ENCODE results near the gene HSPA4L. TPM values are rescaled to one million over a fixed set of nuclear protein-coding genes. Genes with fewer than 3 reads are reported as not detected.

The HSPA4L gene
- total and polyA plus RNA-seq, 10 of the 15 experiments (the other 5 are each of a cell fraction or from before 2014, with no cell fraction given) = 8.6 to 40.5 (median 21.4) TPM

GRCh38 chr4:127856813-127857447, 74.8 kb downstream of the HSPA4L start (continued):
- TF ChIP-seq, protein P1, sequence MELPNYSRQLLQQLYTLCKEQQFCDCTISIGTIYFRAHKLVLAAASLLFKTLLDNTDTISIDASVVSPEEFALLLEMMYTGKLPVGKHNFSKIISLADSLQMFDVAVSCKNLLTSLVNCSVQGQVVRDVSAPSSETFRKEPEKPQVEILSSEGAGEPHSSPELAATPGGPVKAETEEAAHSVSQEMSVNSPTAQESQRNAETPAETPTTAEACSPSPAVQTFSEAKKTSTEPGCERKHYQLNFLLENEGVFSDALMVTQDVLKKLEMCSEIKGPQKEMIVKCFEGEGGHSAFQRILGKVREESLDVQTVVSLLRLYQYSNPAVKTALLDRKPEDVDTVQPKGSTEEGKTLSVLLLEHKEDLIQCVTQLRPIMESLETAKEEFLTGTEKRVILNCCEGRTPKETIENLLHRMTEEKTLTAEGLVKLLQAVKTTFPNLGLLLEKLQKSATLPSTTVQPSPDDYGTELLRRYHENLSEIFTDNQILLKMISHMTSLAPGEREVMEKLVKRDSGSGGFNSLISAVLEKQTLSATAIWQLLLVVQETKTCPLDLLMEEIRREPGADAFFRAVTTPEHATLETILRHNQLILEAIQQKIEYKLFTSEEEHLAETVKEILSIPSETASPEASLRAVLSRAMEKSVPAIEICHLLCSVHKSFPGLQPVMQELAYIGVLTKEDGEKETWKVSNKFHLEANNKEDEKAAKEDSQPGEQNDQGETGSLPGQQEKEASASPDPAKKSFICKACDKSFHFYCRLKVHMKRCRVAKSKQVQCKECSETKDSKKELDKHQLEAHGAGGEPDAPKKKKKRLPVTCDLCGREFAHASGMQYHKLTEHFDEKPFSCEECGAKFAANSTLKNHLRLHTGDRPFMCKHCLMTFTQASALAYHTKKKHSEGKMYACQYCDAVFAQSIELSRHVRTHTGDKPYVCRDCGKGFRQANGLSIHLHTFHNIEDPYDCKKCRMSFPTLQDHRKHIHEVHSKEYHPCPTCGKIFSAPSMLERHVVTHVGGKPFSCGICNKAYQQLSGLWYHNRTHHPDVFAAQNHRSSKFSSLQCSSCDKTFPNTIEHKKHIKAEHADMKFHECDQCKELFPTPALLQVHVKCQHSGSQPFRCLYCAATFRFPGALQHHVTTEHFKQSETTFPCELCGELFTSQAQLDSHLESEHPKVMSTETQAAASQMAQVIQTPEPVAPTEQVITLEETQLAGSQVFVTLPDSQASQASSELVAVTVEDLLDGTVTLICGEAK (IDR thresholded peaks at IDR 0.05; ENCODE audit: borderline replicate concordance) = peak; percentile 94
- TF ChIP-seq CHD4 (IDR thresholded peaks at IDR 0.05) (no peak), CREM (IDR thresholded peaks at IDR 0.05; ENCODE audit: low read depth) (peak; percentile 71), DPF2 (IDR thresholded peaks at IDR 0.05) (peak; percentile 92), CBFB (IDR thresholded peaks at IDR 0.05; ENCODE audit: low read depth) (peak; percentile 74; the same call in 1 of the 2 replicates), TBL1XR1 (IDR thresholded peaks at IDR 0.05; ENCODE audit: low read depth, low read length) (no peak), SMARCA5 (IDR thresholded peaks at IDR 0.05) (peak; percentile 57; the same call in 1 of the 2 replicates), ATF2 (IDR thresholded peaks at IDR 0.05; ENCODE audit: low read length) (peak; percentile 60)
